ENCODE measurements around the gene ATP13A2. TPM values are rescaled to one million over a fixed set of nuclear protein-coding genes. Genes with fewer than 3 reads are reported as not detected.

Gene ATP13A2
- total RNA-seq, 1 donor from 2014 or later, result 18.8 TPM

GRCh38 chr1:17059391-17060305 lies 47.9 kb upstream of the ATP13A2 start:
- peaks cover 31% of the 10 kb centered on the region for H3K4me1 Mint-ChIP-seq
- Histone ChIP-seq H3K27ac (no peak overlapping the region), H3K9ac (no peak overlapping the region), H2AFZ (replicated peaks) (peak overlapping the region; percentile 63), H3K79me2 (ENCODE audit: low read depth) (no peaks in the 10 kb centered on the region), H3K9me3 (ENCODE audit: low read depth) (no peaks in the 10 kb centered on the region), H3K36me3 (no peaks in the 10 kb centered on the region), H3K4me3 (no peak overlapping the region), H4K20me1 (ENCODE audit: low read depth) (no peaks in the 10 kb centered on the region), H3K4me2 (no peak overlapping the region), H3K27me3 (no peaks in the 10 kb centered on the region), H3F3A (ENCODE audit: low read depth) (peaks cover 27% of the 10 kb centered on the region), H3K4me1 (peaks cover 7% of the 10 kb centered on the region)
- H3K27me3 Mint-ChIP-seq (ENCODE audit: insufficient read depth, low read depth), result peaks cover 10% of the 10 kb centered on the region
- TF ChIP-seq CTCF (IDR thresholded peaks at IDR 0.05), result peak; percentile 80
- TF ChIP-seq EZH2 (IDR thresholded peaks at IDR 0.05), result no peak
- TF ChIP-seq EZH2phosphoT487 (IDR thresholded peaks at IDR 0.05), result no peak
- no peaks in the 10 kb centered on the region for H3K36me3 Mint-ChIP-seq
- peaks cover 6% of the 10 kb centered on the region for H3K9me3 Mint-ChIP-seq
- H3K27ac Mint-ChIP-seq, result peak overlapping the region; percentile 42
- peak overlapping the region; percentile 38 for H3K4me3 Mint-ChIP-seq
- peak; percentile 86 for DNase-seq (ENCODE audit: low spot score)

- Histone ChIP-seq H3K4me2 (no peak overlapping the region), H3K27me3 (no peaks in the 10 kb centered on the region), H3K36me3 (no peaks in the 10 kb centered on the region), H4K20me1 (ENCODE audit: low read depth) (no peaks in the 10 kb centered on the region), H3K79me2 (ENCODE audit: low read depth) (peaks cover 22% of the 10 kb centered on the region), H3F3A (ENCODE audit: low read depth) (peaks cover 28% of the 10 kb centered on the region), H2AFZ (replicated peaks) (no peak overlapping the region), H3K9ac (no peak overlapping the region), H3K4me3 (no peak overlapping the region), H3K4me1 (peaks cover 15% of the 10 kb centered on the region), H3K9me3 (ENCODE audit: low read depth) (no peaks in the 10 kb centered on the region), H3K27ac (no peak overlapping the region)
- peak overlapping the region; percentile 22 for H3K4me3 Mint-ChIP-seq
- peaks cover 36% of the 10 kb centered on the region for H3K4me1 Mint-ChIP-seq
- no peak for DNase-seq (ENCODE audit: low spot score)
- peak overlapping the region; percentile 27 for H3K27ac Mint-ChIP-seq
- TF ChIP-seq EZH2 (IDR thresholded peaks at IDR 0.05) (no peak), CTCF (IDR thresholded peaks at IDR 0.05) (no peak), EZH2phosphoT487 (IDR thresholded peaks at IDR 0.05) (no peak)
- H3K36me3 Mint-ChIP-seq, result no peaks in the 10 kb centered on the region
- peaks cover 15% of the 10 kb centered on the region for H3K27me3 Mint-ChIP-seq (ENCODE audit: insufficient read depth, low read depth)
- H3K9me3 Mint-ChIP-seq, result no peaks in the 10 kb centered on the region
Observed at GRCh38 chr1:17056551-17056950, 44.8 kb upstream of the ATP13A2 start.

GRCh38 chr1:17055801-17056200 lies 44.1 kb upstream of the ATP13A2 start:
- H3K9me3 ChIP-seq (ENCODE audit: low read depth), result no peaks in the 10 kb centered on the region
- Mint-ChIP-seq H3K27ac (peak overlapping the region; percentile 37), H3K4me3 (peak overlapping the region; percentile 53)

More at GRCh38 chr1:17055801-17056200, 44.1 kb upstream of the ATP13A2 start:
- TF ChIP-seq EZH2 (IDR thresholded peaks at IDR 0.05) (no peak), CTCF (IDR thresholded peaks at IDR 0.05) (no peak), EZH2phosphoT487 (IDR thresholded peaks at IDR 0.05) (no peak)
- Histone ChIP-seq H3K4me3 (no peak overlapping the region), H4K20me1 (ENCODE audit: low read depth) (peaks cover 4% of the 10 kb centered on the region), H3K27ac (no peak overlapping the region), H2AFZ (replicated peaks) (no peak overlapping the region), H3K4me1 (peaks cover 15% of the 10 kb centered on the region), H3F3A (ENCODE audit: low read depth) (peaks cover 28% of the 10 kb centered on the region), H3K36me3 (no peaks in the 10 kb centered on the region), H3K4me2 (no peak overlapping the region), H3K79me2 (ENCODE audit: low read depth) (peaks cover 30% of the 10 kb centered on the region), H3K27me3 (no peaks in the 10 kb centered on the region), H3K9ac (no peak overlapping the region)
- no peak for DNase-seq (ENCODE audit: low spot score)
- peaks cover 33% of the 10 kb centered on the region for H3K4me1 Mint-ChIP-seq
- H3K36me3 Mint-ChIP-seq, result no peaks in the 10 kb centered on the region
- H3K9me3 Mint-ChIP-seq, result no peaks in the 10 kb centered on the region
- H3K27me3 Mint-ChIP-seq (ENCODE audit: insufficient read depth, low read depth), result peaks cover 12% of the 10 kb centered on the region

Data from neural progenitor cell (in vitro differentiated cells).